ENCODE results near the gene ALAD.
"Not testable (repeated sequence)": the region's sequence is repeated elsewhere in the genome, so short reads cannot be mapped to it uniquely, and the experiment has no call there.

Gene ALAD

GRCh38 chr9:113397203-113397631 is 3.9 kb downstream of the ALAD start:
- DNase-seq: no peak

GRCh38 chr9:113395000-113395861 is 5.9 kb downstream of the ALAD start:
- no peak for DNase-seq

GRCh38 chr9:113393281-113393680 is 7.8 kb downstream of the ALAD start:
- no peak for DNase-seq

GRCh38 chr9:113391917-113392316 is 9.2 kb downstream of the ALAD start:
- no peak for DNase-seq

GRCh38 chr9:113390192-113390960 is 10.7 kb downstream of the ALAD start:
- DNase-seq: no peak

- DNase-seq: no peak
Measured at GRCh38 chr9:113389451-113389850, 11.6 kb downstream of the ALAD start.

- DNase-seq: no peak
Measured at GRCh38 chr9:113388833-113389232, 12.3 kb downstream of the ALAD start.

GRCh38 chr9:113387560-113388230 is 13.4 kb downstream of the ALAD start:
- DNase-seq: no peak

GRCh38 chr9:113386571-113387393 is 14.3 kb downstream of the ALAD start:
- no peak for DNase-seq

- no peak for DNase-seq
Measured at GRCh38 chr9:113381909-113382411, 19.1 kb downstream of the ALAD start.

- DNase-seq: not testable (repeated sequence)
Measured at GRCh38 chr9:113381441-113381840, 19.6 kb downstream of the ALAD start.

- DNase-seq: no peak
Measured at GRCh38 chr9:113380869-113381378, 20.2 kb downstream of the ALAD start.

- DNase-seq: not testable (repeated sequence)
Measured at GRCh38 chr9:113379829-113380210, 21.3 kb downstream of the ALAD start.

GRCh38 chr9:113379094-113379828 is 21.8 kb downstream of the ALAD start:
- not testable (repeated sequence) for DNase-seq

GRCh38 chr9:113376634-113377567 is 24.2 kb downstream of the ALAD start, which contains the start of gene HDHD3:
TSS of gene HDHD3 (minus strand) at chr9:113376986. CDS start at chr9:113374354, 2,632 bp downstream.
- peak; percentile 76 for DNase-seq

GRCh38 chr9:113375057-113376023 is 25.7 kb downstream of the ALAD start:
- DNase-seq: no peak

- no peak for DNase-seq
Measured at GRCh38 chr9:113373676-113374392, 27.2 kb downstream of the ALAD start.

- no peak for DNase-seq
Measured at GRCh38 chr9:113373256-113373655, 27.8 kb downstream of the ALAD start.
